ENCODE data around the gene OR10G7.

GRCh38 chr11:124041254-124041653 lies at the start of gene OR10G7:
- TF ChIP-seq CTCF (conservative IDR thresholded peaks at IDR 0.05 in 1 of 2, IDR thresholded peaks at IDR 0.05 in 1 of 2; ENCODE audit: extremely low read depth in 1 of 2, insufficient read depth in 1 of 2, low read depth in 1 of 2, low read length in 2 of 2) (no peak), EZH2 (IDR thresholded peaks at IDR 0.05; ENCODE audit: borderline replicate concordance, low read length) (no peak)
